GM12865 (cell line): ENCODE measurements around the gene GAL3ST3.
"Not testable (repeated sequence)": the region's sequence is repeated elsewhere in the genome, so short reads cannot be mapped to it uniquely, and the experiment has no call there.

Experiments
- DNase-seq: peaks from one replicate; pipeline ENCODE4 v3.0.0; 2010; ENCODE audit warnings: low read depth
- H3K4me3 ChIP-seq: 2 replicates; pipeline ENCODE4 v1.5.1; 2011; ENCODE audit warnings: mild to moderate bottlenecking, low read depth, low read length, control low read depth
- CTCF ChIP-seq: IDR thresholded peaks from 2 replicates; pipeline ENCODE4 v1.5.1; 2011; ENCODE audit warnings: low read length, control low read depth, low read depth, inconsistent platforms; ENCODE audit not compliant: insufficient read depth; ENCODE audit errors: missing control alignments

GAL3ST3 gene

GRCh38 chr11:66048547-66049323 lies at the start of gene GAL3ST3:
Gene GAL3ST3 (minus strand): TSS chr11:66049161. CDS start chr11:66045415, 3,746 bp downstream.
- no peak for TF ChIP-seq CTCF
- no peak for DNase-seq
- H3K4me3 ChIP-seq, result no peak within 1 kb of the TSS

- not testable (repeated sequence) for DNase-seq, H3K4me3 ChIP-seq
Observed at GRCh38 chr11:66092125-66092524, 43.2 kb upstream of the GAL3ST3 start.

- no peak for TF ChIP-seq CTCF
- H3K4me3 ChIP-seq, result no peak overlapping the region
- DNase-seq, result no peak
Observed at GRCh38 chr11:66090288-66090687, 41.3 kb upstream of the GAL3ST3 start.

- no peak for DNase-seq
- no peak for TF ChIP-seq CTCF
- no peak overlapping the region for H3K4me3 ChIP-seq
Observed at GRCh38 chr11:66089067-66089466, 40.1 kb upstream of the GAL3ST3 start.

GRCh38 chr11:66087148-66087908 lies 38.4 kb upstream of the GAL3ST3 start:
- H3K4me3 ChIP-seq, result no peak overlapping the region
- DNase-seq, result no peak
- no peak for TF ChIP-seq CTCF

- no peak overlapping the region for H3K4me3 ChIP-seq
Observed at GRCh38 chr11:66084821-66085475, 36.0 kb upstream of the GAL3ST3 start.

More at GRCh38 chr11:66084821-66085475, 36.0 kb upstream of the GAL3ST3 start:
- no peak for TF ChIP-seq CTCF
- DNase-seq, result no peak
